BLaER1 (cell line): ENCODE measurements around the gene STX12.
A peak's percentile ranks its signal among the peaks of the same experiment; 100 is the strongest.
"Not testable (repeated sequence)": the region's sequence is repeated elsewhere in the genome, so short reads cannot be mapped to it uniquely, and the experiment has no call there.

Source experiments
- H3K27ac ChIP-seq: shearing (Covaris generic); formaldehyde crosslinking; 2 replicates; pipeline ENCODE4 v1.8.1; 2022
- H3K27me3 ChIP-seq: shearing (Covaris generic); formaldehyde crosslinking; 2 replicates; pipeline ENCODE4 v1.8.1; 2022
- H3K36me3 ChIP-seq: shearing (Covaris generic); formaldehyde crosslinking; 2 replicates; pipeline ENCODE4 v1.8.1; 2022
- H3K4me1 ChIP-seq: shearing (Covaris generic); formaldehyde crosslinking; 2 replicates; pipeline ENCODE4 v1.8.1; 2022
- H3K4me2 ChIP-seq: shearing (Covaris generic); formaldehyde crosslinking; 2 replicates; pipeline ENCODE4 v1.8.1; 2022
- H3K4me3 ChIP-seq: shearing (Covaris generic); formaldehyde crosslinking; 2 replicates; pipeline ENCODE4 v1.8.1; 2022
- H3K9ac ChIP-seq: shearing (Covaris generic); formaldehyde crosslinking; 2 replicates; pipeline ENCODE4 v1.8.1; 2022
- H3K9me3 ChIP-seq: shearing (Covaris generic); formaldehyde crosslinking; 2 replicates; pipeline ENCODE4 v1.8.1; 2022
- H4K20me1 ChIP-seq: shearing (Covaris generic); formaldehyde crosslinking; 2 replicates; pipeline ENCODE4 v1.8.1; 2022
- Cebpa-rat ChIP-seq: shearing (Covaris generic); IDR thresholded peaks from 2 replicates; pipeline ENCODE4 v1.8.1; 2022

Gene STX12

GRCh38 chr1:27824411-27824810 is 51.4 kb downstream of the STX12 start:
- Histone ChIP-seq H3K9ac (no peak overlapping the region), H3K4me2 (no peak overlapping the region), H3K4me3 (no peak overlapping the region), H3K9me3 (no peaks in the 10 kb centered on the region), H3K27ac (no peak overlapping the region), H3K4me1 (no peaks in the 10 kb centered on the region), H4K20me1 (no peaks in the 10 kb centered on the region), H3K36me3 (peaks cover 40% of the 10 kb centered on the region), H3K27me3 (no peaks in the 10 kb centered on the region)
- no peak for TF ChIP-seq Cebpa-rat

GRCh38 chr1:27829339-27829960 is 56.4 kb downstream of the STX12 start:
- not testable (repeated sequence) for H3K9me3 ChIP-seq, H3K27me3 ChIP-seq, H3K27ac ChIP-seq, H3K9ac ChIP-seq
- H3K36me3 ChIP-seq, result peaks cover 27% of the 10 kb centered on the region
- H3K4me2 ChIP-seq, result peak overlapping the region; percentile 91
- H4K20me1 ChIP-seq, result peaks cover 34% of the 10 kb centered on the region
- H3K4me1 ChIP-seq, result peaks cover 22% of the 10 kb centered on the region
- H3K4me3 ChIP-seq, result peak overlapping the region; percentile 80; the same call in 1 of the 2 replicates

GRCh38 chr1:27830621-27831440 is 57.8 kb downstream of the STX12 start, which contains the start of gene PPP1R8:
Gene PPP1R8, plus strand, starts transcription at chr1:27830782. Its CDS starts 54 bp downstream, at chr1:27830836.
- H3K4me1 ChIP-seq, result peaks cover 22% of the 10 kb centered on the region
- H3K27me3 ChIP-seq, result no peaks in the 10 kb centered on the region
- H3K4me2 ChIP-seq, result peak within 1 kb of the TSS; percentile 91
- H3K9ac ChIP-seq, result peak within 1 kb of the TSS; percentile 96
- TF ChIP-seq Cebpa-rat, result no peak
- peaks cover 48% of the 10 kb centered on the region for H4K20me1 ChIP-seq
- H3K9me3 ChIP-seq, result no peaks in the 10 kb centered on the region
- peaks cover 37% of the 10 kb centered on the region for H3K36me3 ChIP-seq
- H3K4me3 ChIP-seq, result peak within 1 kb of the TSS; percentile 80
- H3K27ac ChIP-seq, result peak within 1 kb of the TSS; percentile 93

- no peaks in the 10 kb centered on the region for H3K27me3 ChIP-seq
- peak overlapping the region; percentile 91 for H3K4me2 ChIP-seq
- peaks cover 46% of the 10 kb centered on the region for H3K36me3 ChIP-seq
- H4K20me1 ChIP-seq, result peaks cover 57% of the 10 kb centered on the region
- TF ChIP-seq Cebpa-rat, result no peak
- peak overlapping the region; percentile 80 for H3K4me3 ChIP-seq
- peak overlapping the region; percentile 96 for H3K9ac ChIP-seq
- peak overlapping the region; percentile 93 for H3K27ac ChIP-seq
- H3K4me1 ChIP-seq, result peaks cover 22% of the 10 kb centered on the region
- H3K9me3 ChIP-seq, result no peaks in the 10 kb centered on the region
Measured at GRCh38 chr1:27831568-27832410, 58.8 kb downstream of the STX12 start.

GRCh38 chr1:27832762-27833161 is 59.7 kb downstream of the STX12 start:
- Histone ChIP-seq H3K4me1 (peaks cover 22% of the 10 kb centered on the region), H3K9me3 (no peaks in the 10 kb centered on the region), H4K20me1 (peaks cover 67% of the 10 kb centered on the region), H3K4me3 (no peak overlapping the region), H3K27me3 (no peaks in the 10 kb centered on the region), H3K27ac (no peak overlapping the region), H3K4me2 (peak overlapping the region; percentile 91; the same call in 1 of the 2 replicates), H3K9ac (peak overlapping the region; percentile 96; the same call in 1 of the 2 replicates), H3K36me3 (peaks cover 55% of the 10 kb centered on the region)
- no peak for TF ChIP-seq Cebpa-rat

GRCh38 chr1:27833470-27833869 is 60.5 kb downstream of the STX12 start:
- H4K20me1 ChIP-seq, result peaks cover 74% of the 10 kb centered on the region
- H3K4me3 ChIP-seq, result no peak overlapping the region
- H3K27me3 ChIP-seq, result no peaks in the 10 kb centered on the region
- no peak overlapping the region for H3K9ac ChIP-seq
- TF ChIP-seq Cebpa-rat, result no peak
- no peak overlapping the region for H3K4me2 ChIP-seq
- H3K36me3 ChIP-seq, result peaks cover 62% of the 10 kb centered on the region
- no peak overlapping the region for H3K27ac ChIP-seq
- peaks cover 22% of the 10 kb centered on the region for H3K4me1 ChIP-seq
- H3K9me3 ChIP-seq, result no peaks in the 10 kb centered on the region

GRCh38 chr1:27835046-27835445 is 62.0 kb downstream of the STX12 start:
- Histone ChIP-seq H3K27me3 (no peaks in the 10 kb centered on the region), H3K9me3 (no peaks in the 10 kb centered on the region), H3K36me3 (peaks cover 77% of the 10 kb centered on the region), H3K27ac (no peak overlapping the region), H4K20me1 (peaks cover 90% of the 10 kb centered on the region), H3K9ac (no peak overlapping the region), H3K4me1 (peaks cover 17% of the 10 kb centered on the region), H3K4me2 (no peak overlapping the region), H3K4me3 (no peak overlapping the region)
- TF ChIP-seq Cebpa-rat, result no peak

GRCh38 chr1:27835501-27835900 is 62.5 kb downstream of the STX12 start:
- no peak for TF ChIP-seq Cebpa-rat

GRCh38 chr1:27849951-27850350 is 76.9 kb downstream of the STX12 start:
- Histone ChIP-seq H3K9ac (no peak overlapping the region), H3K27me3 (no peaks in the 10 kb centered on the region; the same call in 1 of the 2 replicates), H4K20me1 (peaks cover 15% of the 10 kb centered on the region; the same call in 1 of the 2 replicates), H3K9me3 (peaks cover 8% of the 10 kb centered on the region), H3K4me1 (no peaks in the 10 kb centered on the region), H3K27ac (no peak overlapping the region), H3K36me3 (peaks cover 70% of the 10 kb centered on the region), H3K4me3 (no peak overlapping the region), H3K4me2 (no peak overlapping the region)
- TF ChIP-seq Cebpa-rat, result no peak

More at GRCh38 chr1:27835501-27835900, 62.5 kb downstream of the STX12 start:
- Histone ChIP-seq H3K4me2 (no peak overlapping the region), H3K36me3 (peaks cover 82% of the 10 kb centered on the region), H3K27me3 (no peaks in the 10 kb centered on the region), H3K9me3 (no peaks in the 10 kb centered on the region), H3K4me3 (no peak overlapping the region), H3K4me1 (peaks cover 17% of the 10 kb centered on the region), H4K20me1 (peaks cover 95% of the 10 kb centered on the region), H3K27ac (no peak overlapping the region), H3K9ac (no peak overlapping the region)
